HG03280 (cell line): ENCODE results near the gene PKLR.

Experiments
- ATAC-seq: cut with Tn5 transposase; IDR thresholded peaks from one replicate; pipeline ENCODE4 v1.9.1; 2021; ENCODE audit warnings: mild to moderate bottlenecking, moderate library complexity; ENCODE audit not compliant: unreplicated experiment

The PKLR gene

DNA sequence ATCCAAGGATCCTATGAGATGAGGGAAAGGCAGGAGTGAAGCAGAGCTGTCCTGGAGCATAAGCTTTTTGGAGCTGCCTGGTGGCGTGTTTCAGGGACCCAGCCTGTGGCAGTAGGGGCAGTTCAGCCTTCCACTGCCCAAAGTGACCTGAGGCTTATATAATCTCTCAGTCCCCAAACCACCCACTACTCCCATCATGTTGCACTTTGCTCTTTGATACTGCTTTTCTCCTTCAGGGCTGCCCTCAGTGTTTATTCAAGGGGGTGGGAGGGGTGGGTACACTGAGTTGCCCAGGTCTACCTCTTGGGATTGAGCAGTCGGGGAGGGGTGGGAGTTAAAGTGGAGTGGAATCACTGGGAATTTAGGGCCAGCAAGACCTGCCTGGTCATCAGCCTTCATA is 14.7 kb downstream of the PKLR start:
- no peak for ATAC-seq

DNA sequence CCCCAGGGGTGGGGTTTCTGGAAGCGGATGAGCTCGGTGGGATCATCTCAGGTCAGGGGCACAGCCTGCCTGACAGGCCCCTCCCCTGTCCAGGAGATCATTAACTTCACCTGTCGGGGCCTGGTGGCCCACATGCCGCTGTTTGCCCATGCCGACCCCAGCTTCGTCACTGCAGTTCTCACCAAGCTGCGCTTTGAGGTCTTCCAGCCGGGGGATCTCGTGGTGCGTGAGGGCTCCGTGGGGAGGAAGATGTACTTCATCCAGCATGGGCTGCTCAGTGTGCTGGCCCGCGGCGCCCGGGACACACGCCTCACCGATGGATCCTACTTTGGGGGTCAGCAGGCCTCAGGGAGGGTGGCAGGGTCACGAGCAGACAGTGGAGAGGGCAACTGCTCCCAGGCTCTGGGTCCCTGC is 15.6 kb downstream of the PKLR start:
- no peak for ATAC-seq

DNA sequence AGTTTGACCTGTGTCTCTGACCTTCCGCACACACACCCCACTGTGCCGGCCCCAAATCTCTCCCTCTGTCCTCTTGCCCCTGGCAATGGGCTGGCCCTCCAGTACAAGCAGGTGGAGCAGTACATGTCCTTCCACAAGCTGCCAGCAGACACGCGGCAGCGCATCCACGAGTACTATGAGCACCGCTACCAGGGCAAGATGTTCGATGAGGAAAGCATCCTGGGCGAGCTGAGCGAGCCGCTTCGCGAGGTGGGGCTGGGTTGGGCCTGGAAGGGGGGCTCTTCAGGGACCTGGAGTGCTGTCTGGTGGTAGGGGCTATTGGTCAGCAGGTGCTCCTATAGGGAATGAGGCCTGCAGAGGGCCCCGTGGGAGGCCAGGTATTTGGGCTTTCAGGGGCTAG is 16.2 kb downstream of the PKLR start:
- no peak for ATAC-seq

DNA sequence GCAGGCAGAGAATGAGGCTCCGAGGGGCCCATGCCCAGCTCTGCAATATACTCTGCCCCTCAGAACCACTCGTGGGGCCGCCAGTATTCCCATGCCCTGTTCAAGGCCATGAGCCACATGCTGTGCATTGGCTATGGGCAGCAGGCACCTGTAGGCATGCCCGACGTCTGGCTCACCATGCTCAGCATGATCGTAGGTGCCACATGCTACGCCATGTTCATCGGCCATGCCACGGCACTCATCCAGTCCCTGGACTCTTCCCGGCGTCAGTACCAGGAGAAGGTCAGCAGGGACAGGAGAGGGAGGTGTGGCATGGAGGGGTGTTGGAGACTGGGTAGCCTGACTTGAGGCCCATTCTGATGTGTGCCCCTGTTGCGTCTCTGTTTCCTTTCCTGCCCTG is 16.8 kb downstream of the PKLR start:
- ATAC-seq: no peak

DNA sequence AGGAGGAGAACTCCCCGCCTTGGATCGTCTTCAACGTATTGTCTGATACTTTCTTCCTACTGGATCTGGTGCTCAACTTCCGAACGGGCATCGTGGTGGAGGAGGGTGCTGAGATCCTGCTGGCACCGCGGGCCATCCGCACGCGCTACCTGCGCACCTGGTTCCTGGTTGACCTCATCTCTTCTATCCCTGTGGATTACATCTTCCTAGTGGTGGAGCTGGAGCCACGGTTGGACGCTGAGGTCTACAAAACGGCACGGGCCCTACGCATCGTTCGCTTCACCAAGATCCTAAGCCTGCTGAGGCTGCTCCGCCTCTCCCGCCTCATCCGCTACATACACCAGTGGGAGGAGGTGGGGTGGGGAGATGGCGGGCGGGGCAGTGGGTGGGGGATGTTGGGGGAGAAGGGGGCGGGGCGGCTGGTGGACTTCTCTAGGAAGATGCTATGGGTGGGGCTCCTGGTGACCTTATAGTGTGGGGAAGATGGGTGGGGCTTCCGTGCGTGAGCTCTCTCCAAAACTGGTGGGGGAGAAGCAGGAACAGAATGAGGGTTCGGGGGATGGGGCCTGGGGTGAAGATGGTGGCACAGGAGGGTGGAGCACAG is 18.6 kb downstream of the PKLR start:
- ATAC-seq: no peak

DNA sequence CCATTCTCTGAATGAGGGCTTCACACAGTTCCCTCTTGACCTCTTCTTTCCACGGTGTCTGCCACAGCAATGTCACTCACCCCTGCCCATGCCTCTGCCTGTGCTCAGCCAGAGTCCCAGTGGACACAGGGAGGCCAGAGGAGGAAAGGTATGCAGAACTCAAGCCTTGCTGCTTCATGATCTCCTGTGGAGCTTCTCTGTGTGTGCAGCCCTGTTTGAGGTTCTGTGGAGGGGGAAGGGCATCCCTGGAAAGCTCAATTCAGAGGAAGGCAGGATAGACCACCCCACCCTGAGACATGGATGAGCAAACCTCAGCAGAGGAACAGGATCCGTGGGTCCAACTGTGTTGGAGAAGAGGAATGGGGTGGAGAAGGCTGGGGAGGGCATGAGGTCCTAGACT is 22.0 kb downstream of the PKLR start:
- no peak for ATAC-seq

DNA sequence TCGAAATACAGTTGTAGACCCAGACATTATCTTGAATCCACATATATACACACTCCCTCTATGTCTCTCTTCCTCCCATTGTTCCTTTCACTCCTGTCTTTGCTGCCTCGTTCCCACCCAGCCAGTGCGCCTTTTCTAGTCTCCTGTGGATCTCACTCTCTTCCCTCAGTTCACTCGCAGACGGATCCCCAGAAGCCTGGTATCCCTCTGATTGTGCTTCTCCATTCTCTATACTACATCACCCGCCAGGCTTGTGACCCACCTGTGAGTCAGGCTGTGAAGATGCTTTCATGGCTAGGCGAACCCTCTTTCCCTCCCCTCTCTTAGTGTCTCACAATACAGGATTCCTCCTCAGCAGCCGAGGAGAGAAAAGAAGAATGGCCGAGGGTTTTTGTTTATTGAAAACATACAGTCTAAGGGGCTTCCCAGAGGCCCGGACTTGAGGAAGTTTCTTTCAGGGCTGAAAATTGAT is 22.5 kb downstream of the PKLR start:
- ATAC-seq: no peak

DNA sequence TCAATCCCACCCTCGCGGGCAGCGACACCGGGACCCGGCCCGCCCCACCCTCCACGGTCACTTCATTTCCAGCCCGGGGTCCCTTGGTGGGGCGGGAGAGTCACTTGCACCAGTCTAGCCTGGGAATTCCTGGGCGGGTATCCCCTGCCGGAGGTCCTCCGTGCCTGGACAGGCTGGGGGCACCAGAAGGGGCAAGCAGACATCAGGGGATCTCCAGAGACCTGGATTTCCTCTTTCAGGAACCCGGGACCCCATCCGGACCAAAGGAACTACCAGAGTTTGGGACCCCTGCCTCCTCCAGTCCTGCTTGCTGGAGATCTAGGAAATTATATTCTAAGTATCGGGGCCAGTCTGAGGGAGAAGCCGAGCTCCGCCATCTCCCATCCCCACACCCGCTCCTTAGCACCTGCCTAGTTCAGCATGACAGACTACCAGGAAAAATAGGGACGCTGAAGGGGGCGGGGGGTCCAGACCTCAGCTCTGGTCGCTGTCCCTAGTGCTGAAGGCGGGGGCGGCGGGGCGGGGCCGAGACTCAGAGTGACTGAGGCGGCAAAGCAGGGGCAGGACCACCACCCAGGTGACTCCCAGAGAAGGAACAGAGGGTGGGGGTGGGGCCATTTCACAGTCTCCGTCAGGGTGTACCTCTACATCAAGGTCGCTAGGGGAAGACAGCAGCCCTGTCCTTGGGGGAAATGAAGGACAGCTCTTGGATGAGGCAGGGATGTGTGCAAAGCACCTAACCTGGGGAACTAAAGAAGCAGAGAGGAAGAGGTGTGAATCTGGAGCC is 23.1 kb downstream of the PKLR start:
- ATAC-seq: no peak

DNA sequence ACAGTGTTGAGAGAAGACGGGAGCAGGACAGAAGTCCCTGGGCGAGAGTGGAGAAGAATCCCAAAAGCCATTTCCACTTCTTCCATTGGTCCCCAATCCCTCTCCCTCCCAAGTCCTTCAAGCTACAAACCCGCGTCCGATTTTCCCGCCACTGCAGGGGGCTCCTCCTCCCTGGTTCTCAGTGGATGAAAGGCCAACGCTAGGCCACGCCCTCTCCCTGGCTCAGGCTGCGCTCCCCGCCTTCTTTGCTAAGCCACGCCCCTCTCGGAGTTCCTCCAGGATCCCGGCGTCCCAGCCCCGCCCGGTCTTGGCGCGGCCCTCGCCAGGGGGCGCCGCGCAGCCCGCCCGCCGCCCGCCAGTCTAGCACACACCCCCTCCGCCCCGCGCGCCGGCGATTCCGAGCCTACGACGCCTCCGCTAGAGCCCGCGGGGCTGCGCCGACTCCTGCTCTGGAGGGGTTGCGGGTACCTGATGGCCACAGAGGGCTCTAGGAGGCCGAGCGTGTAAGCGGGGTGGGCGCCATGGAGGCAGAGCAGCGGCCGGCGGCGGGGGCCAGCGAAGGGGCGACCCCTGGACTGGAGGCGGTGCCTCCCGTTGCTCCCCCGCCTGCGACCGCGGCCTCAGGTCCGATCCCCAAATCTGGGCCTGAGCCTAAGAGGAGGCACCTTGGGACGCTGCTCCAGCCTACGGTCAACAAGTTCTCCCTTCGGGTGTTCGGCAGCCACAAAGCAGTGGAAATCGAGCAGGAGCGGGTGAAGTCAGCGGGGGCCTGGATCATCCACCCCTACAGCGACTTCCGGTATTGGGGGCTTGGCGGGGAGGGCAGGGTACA is 24.0 kb downstream of the PKLR start, which contains the start of gene HCN3:
TSS of gene HCN3 (plus strand) at position 394 of the 832 bp plus-strand sequence. CDS start at position 522, 128 bp downstream.
- peak; percentile 60 for ATAC-seq

DNA sequence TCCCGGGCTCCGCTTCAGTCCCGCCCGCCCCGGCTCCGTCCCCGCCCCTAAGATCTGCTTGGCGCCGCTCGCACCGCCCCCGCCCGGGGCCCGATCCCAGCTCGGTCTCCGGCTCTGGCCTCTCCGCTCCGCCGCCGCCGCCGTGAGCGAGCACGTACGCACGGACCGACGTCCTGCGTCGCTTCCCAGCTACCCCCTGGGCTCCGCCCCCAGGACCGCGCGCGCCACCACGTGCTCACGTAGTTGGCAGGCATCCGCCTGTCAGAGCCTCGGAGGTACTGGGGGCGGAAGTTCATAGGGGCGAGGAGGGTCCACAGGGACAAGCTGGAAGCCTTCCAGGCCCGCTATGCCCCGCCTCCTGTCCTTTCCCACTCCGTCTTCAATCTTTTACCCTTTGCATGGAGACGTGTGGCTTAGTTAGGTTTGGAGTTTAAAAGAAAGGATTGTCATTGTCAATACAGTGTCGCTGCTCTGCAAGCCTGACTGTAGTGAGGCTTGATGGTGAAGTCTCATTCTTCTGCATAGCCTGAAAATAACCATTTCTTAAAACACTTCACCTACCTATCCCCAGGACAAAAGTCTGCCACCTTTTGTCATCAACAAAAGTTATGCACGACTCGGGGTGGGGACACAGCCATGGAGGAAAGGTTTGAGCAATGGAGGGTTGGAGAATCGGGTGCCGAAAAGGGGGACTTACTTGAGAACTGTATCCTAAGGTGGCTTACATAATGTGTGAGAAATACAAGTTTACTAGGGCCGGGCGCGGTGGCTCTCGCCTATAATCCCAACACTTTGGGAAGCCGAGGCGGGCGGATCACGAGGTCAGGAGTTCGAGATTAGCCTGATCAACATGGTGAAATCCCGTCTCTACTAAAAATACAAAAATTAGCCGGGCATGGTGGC is 27.6 kb downstream of the PKLR start, which contains the start of gene CLK2:
TSS of gene CLK2 (minus strand) at position 162 of the 903 bp plus-strand sequence. CDS start 2,527 bp downstream, outside the sequence.
- ATAC-seq: peak; percentile 83

DNA sequence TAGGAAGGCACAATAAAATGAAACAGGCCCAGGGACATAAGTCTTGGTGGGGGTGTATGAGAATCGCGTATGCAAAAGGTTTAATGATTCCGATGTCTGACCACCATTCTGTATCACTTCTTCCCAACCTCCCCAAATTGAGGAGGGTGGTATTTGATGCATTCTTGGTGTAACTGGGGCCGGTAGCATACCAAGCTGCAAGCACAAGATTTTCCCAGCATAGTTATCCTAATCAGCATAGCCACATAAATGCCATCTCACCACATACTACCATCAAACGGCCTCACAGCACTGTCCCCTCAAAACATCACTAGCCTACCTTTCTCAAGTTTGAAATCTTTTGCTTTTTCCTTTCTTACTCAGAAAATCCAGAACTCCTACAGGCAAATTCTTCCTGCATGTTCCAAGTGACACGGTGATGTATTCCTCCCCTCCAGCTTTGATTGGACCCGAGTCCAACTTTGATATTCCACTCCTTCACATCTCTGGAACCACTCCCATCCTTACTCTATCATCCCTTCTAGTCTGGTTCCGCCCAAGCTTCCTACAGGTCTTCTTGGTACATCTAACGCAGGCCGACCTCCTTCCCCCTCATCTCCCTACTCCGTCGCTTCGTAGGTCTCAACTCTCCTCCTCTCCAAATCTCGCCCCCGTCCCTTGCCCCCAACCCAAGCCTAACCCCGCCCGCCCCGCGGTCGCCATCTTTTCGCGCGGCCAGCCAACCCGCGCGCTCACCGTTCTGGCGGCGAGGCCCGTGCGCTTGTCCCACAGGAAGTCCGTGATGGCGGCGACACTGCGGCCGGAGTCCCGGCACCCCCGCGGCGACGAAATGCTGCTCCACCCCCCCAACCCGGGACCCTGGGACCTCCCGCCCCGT is 28.5 kb downstream of the PKLR start:
- ATAC-seq: peak; percentile 32

DNA sequence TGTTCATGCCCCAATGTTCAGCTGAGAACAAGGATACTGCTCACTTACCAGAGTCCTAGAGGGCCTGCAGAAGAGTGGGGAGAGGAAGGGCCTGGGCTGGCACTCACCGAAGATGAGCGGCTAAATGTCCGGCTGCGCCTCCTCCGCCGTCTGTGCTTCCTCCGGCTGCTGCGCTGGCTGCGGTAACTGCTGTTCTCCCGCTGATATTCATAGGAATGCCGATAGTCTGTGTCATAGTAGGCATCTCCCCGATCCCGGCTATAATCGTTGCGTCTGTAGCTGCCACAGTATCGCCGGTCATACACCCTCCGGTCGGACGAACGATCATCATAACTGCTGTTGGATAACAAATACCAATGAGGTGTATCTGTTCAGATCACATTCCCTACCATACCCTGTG is 31.9 kb downstream of the PKLR start:
- no peak for ATAC-seq

DNA sequence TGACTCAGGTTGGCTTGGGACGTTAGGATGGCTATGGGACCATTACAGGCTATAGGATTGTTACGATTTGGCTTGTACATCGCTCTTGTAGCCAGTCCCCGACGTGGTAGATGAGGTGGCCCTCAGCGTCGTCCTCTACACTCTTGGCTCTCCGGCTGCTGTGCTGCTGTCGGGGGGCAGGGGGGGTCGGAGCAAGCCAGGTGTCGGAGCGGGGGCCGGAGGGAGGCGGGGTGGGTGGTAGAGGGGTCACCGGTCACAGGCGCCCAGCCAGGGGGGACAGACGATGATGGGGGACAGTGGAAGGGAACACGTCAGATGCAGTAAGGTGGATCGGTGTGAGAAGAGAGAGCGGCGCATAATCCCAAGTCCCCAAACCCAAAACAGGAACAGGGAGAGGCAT is 32.6 kb downstream of the PKLR start:
- no peak for ATAC-seq

DNA sequence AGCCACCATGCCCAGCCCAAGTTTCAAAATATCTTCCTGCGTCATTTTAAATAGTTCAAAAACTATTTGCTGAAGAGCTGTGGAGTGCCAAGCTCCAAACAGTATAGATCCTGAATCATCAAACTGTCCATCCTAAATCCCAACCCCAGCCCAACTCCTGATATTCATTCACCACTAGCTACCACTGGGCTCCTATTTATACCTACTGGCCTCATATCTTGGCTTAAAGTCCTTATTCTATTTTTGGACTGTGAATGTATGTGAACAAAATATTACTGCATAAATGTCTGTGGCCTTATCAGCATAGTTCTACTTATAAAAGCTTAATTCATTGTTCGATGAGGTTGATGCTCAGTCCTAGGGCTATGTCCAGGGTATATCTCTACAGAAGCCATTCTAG is 33.9 kb downstream of the PKLR start:
- ATAC-seq: no peak

DNA sequence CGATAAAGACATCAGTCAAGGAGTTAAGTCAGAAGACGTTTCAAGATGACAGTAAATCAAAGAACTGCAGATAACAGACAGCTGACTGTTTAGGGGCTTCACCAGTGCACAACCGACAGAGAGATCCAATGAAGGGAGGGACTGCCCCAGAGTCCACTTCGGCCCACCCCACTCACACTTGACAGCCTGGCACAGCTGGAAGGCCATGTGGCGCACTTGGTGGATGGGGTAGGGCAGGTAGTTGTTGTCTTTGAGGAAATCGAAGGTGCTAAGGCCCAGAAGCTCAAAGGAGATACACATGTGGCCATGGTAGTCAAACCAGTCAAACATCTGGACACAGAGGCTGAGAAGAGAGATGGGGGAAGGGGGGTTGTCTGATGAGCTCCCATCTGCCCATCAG is 34.7 kb downstream of the PKLR start:
- ATAC-seq: no peak

DNA sequence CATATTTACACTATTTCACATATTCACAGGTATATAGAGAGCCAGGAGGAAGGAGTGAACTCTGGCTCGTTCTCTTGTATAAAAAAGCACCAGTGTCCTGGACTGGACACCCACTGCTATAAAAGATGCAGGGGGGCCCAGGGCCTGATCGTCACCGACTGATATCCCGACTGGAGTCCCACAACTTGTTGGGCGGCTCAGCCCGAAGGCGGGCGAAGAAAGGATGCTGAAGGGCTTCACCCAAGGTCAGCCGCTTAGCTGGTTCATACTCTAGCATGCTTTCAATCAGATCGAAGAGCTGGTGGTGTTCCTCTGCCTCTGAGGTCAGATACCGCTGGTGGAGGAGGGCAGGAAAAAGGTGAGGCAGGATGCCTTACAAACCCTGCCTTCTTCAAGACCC is 38.2 kb downstream of the PKLR start:
- no peak for ATAC-seq

DNA sequence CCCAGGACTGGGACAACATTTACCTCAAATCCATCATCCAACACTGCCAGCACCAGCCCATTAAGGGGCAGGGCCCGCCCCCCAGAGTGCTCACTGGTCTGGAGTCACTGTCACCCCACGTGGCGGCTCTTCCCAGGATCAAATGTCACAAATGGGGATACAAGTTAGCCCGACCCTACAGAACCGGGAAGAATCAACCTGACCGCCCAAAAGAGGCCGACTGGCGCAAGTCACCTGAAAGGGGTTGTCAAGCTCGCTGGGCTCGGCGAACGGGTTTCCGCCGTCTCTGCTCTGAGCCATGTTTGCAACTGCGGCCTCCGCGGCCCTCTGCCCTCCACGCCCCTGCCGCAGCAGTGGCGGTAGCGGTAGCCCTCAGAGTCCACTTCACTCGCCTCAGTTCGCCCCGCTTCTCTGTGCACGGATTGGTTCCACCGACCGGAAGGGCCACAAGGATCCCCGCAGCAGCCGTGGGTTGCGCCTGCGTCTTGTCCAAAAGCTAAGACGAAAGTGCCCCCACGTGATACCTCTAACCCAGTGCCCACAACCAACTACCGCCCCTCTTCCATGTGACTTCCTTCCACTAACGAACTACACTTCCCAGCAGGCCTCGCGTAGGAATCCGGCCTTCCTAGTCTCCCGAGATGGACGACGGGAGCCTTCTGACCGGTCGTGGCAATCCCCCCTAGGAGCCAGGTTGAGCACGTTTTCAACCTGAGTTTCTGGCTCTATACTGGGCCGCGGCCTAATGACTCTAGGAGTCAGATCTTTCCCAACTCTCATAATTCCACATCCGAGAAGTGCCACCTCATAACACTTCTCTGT is 39.2 kb downstream of the PKLR start, which contains the start of gene SCAMP3:
TSS of gene SCAMP3 (minus strand) at position 509 of the 822 bp plus-strand sequence. CDS start at position 300, 209 bp downstream.
- peak; percentile 95 for ATAC-seq

DNA sequence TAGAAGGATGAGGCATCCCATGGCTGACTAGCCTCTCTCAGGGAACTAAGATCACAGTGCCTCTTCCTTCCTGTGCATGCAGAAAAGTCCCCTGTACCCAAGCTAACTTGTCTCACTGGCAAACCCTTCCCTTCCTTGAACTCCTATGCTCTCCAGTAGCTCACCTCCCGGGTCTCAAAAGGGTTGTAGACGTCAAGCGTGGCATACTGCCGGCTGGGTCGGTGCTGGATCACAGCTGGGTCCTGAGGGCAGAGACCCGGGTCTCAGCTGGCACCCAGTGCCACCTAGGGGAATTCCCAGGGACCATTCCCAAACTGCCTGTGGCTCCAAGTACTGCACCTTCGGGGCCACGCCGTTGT is 39.8 kb downstream of the PKLR start:
- ATAC-seq: no peak
